ENCODE data around the gene NR1D1. TPM values are rescaled to one million over a fixed set of nuclear protein-coding genes. Genes with fewer than 3 reads are reported as not detected.

The NR1D1 gene
- total and polyA plus RNA-seq, 2 of the 8 experiments (the other 6 are each of a cell fraction or from before 2014, with no cell fraction given), result 1.5 to 4.6 TPM

DNA sequence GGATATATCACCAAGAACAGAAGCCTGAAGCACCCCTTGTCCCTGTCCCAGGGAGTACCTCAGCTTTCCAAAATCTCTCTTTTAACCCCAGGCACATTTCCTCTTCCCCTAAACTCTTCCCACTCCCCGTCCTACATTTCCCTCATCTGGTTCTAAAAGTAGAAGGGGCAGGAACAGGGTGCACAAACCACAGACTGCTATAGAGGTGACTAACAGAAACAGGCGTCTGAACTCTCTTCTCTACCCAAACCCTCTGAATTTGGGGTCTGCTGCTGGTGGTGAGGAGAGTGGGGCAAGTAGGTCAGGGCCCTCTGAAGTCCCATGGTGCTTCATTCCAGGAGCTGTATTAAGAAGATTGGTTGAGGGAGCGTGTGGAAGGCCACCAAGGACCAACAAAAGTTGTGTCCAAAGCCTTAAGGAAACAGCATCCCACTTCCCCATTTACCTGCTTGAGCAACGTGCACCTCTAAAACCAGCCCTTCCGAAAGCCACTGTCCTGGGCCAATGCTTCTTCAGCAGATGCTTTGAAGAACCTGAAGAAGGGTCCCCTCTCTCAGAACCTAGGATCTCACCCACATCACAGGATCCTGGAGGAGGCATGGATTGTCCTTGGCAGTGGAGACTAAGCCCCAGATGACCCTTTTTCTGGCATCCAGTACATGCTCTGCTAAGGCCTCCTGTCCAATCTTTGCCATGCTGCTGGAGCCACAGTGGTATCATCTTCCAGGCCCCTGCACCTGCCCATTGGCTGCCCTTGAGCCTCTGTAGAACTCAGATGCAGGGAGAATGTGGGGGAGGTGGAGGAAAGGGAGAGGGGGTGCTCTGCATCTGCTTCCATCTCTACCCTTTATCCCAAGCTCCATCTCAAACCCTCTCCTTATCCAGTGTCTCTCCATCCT, 5.7 kb upstream of the NR1D1 start:
- Histone ChIP-seq H3K23me2 (ENCODE audit: low read depth, low read length) (no peaks in the 10 kb centered on the region), H4K5ac (ENCODE audit: insufficient read length, low read depth, low read length) (no peak overlapping the region), H3K27me3 (replicated peaks in 1 of 4; ENCODE audit: control insufficient read depth in 3 of 4, extremely low read depth in 1 of 4, insufficient read depth in 3 of 4, low read length in 3 of 4) (peaks cover 0 to 26% (median 20%) of the 10 kb centered on the region in 4 experiments; a peak in 6 of 7 replicates), H4K8ac (ENCODE audit: extremely low read depth, insufficient read depth, low read length) (no peak overlapping the region), H2AFZ (ENCODE audit: low read length) (0 out of 2 replicates have a peak overlapping the region, but pooled peaks have one; percentile 82), H3K23ac (ENCODE audit: insufficient read length) (no peak overlapping the region), H3K79me2 (ENCODE audit: control insufficient read depth in 1 of 2, insufficient read depth in 2 of 2, low read length in 2 of 2) (no peaks in the 10 kb centered on the region), H2BK120ac (replicated peaks; ENCODE audit: low read depth, low read length) (no peak overlapping the region), H4K20me1 (replicated peaks in 1 of 2; ENCODE audit: control insufficient read depth in 1 of 2, insufficient read depth in 2 of 2, low read length in 2 of 2) (no peaks in the 10 kb centered on the region), H2BK12ac (ENCODE audit: low read depth, low read length) (peak overlapping the region; percentile 98; the same call in 1 of the 2 replicates), H3K4me3 (ENCODE audit: extremely low read depth in 1 of 4, insufficient read depth in 2 of 4, low read depth in 3 of 4, low read length in 4 of 4) (peak overlapping the region in 1 of 4 experiments; percentile 13; a peak in 1 of 8 replicates), H3K18ac (ENCODE audit: extremely low read depth, low read length) (peak overlapping the region; percentile 84; the same call in 1 of the 2 replicates), H2BK15ac (ENCODE audit: low read length) (peak overlapping the region; percentile 94), H3K4me1 (replicated peaks in 1 of 4; ENCODE audit: control insufficient read depth in 3 of 4, insufficient read depth in 4 of 4, low read length in 3 of 4) (peaks cover 28 to 44% (median 39%) of the 10 kb centered on the region in 4 experiments), H2BK20ac (ENCODE audit: low read length) (peak overlapping the region; percentile 28; the same call in 1 of the 2 replicates), H2BK5ac (ENCODE audit: low read depth, low read length) (peak overlapping the region; percentile 7; the same call in 1 of the 2 replicates), H3K4ac (replicated peaks; ENCODE audit: insufficient read length, low read depth, low read length) (no peak overlapping the region), H3K14ac (ENCODE audit: insufficient read length) (no peak overlapping the region), H3K79me1 (ENCODE audit: low read depth, low read length) (no peaks in the 10 kb centered on the region), H4K91ac (replicated peaks; ENCODE audit: insufficient read length, low read length) (peak overlapping the region; percentile 45), H3K9ac (replicated peaks in 1 of 4; ENCODE audit: extremely low read depth in 1 of 4, low read depth in 3 of 4, low read length in 3 of 4) (no peak overlapping the region), H3K56ac (replicated peaks; ENCODE audit: insufficient read length, low read depth, low read length) (no peak overlapping the region), H3K4me2 (ENCODE audit: insufficient read depth in 1 of 2, low read depth in 2 of 2, low read length in 2 of 2) (peak overlapping the region in 1 of 2 experiments; percentile 50; a peak in 2 of 4 replicates), H3K36me3 (ENCODE audit: control insufficient read depth in 2 of 4, insufficient read depth in 4 of 4, low read length in 3 of 4) (no peaks in the 10 kb centered on the region), H2AK5ac (ENCODE audit: low read depth, low read length) (peak overlapping the region; percentile 45), H3K27ac (ENCODE audit: low read depth, low read length) (no peak overlapping the region), H3K9me3 (ENCODE audit: insufficient read depth in 2 of 2, low read depth in 1 of 2, low read length in 1 of 2) (no peaks in the 10 kb centered on the region)
- ChIA-PET POLR2A (ENCODE audit: partially characterized antibody) (interaction anchor here (0.7 to 20.8 kb wide), 16 partner anchors 8 to 1183 kb away, joined by 3 to 399 read pairs (median 4); partner anchors contain the start of genes CASC3, MED24 and MSL1), CTCF (ENCODE audit: partially characterized antibody) (interaction anchor here (0.7 to 3.8 kb wide), 15 partner anchors 8 to 239 kb away, joined by 3 to 22 read pairs (median 4); no protein-coding TSS in a partner anchor)
- WGBS, 2 experiments (ENCODE audit: extremely low coverage in 1 of 2, insufficient coverage in 1 of 2, insufficient read length in 1 of 2, insufficient replicate concordance in 2 of 2, low coverage in 1 of 2, low lambda C conversion rate in 2 of 2, missing lambda C conversion rate in 1 of 2), result 82 to 100% methylated on average over 1 to 5 of the region's 5 CpGs
- DNase-seq (ENCODE audit: low read depth in 1 of 2, low spot score in 2 of 2) (no peak), FAIRE-seq (no peak)
- TF ChIP-seq SUZ12 (IDR thresholded peaks at IDR 0.05; ENCODE audit: low read length), result no peak
- TF ChIP-seq FOSL1 (IDR thresholded peaks at IDR 0.05; ENCODE audit: insufficient read depth, low read depth, low read length), result no peak
- TF ChIP-seq, protein P1, sequence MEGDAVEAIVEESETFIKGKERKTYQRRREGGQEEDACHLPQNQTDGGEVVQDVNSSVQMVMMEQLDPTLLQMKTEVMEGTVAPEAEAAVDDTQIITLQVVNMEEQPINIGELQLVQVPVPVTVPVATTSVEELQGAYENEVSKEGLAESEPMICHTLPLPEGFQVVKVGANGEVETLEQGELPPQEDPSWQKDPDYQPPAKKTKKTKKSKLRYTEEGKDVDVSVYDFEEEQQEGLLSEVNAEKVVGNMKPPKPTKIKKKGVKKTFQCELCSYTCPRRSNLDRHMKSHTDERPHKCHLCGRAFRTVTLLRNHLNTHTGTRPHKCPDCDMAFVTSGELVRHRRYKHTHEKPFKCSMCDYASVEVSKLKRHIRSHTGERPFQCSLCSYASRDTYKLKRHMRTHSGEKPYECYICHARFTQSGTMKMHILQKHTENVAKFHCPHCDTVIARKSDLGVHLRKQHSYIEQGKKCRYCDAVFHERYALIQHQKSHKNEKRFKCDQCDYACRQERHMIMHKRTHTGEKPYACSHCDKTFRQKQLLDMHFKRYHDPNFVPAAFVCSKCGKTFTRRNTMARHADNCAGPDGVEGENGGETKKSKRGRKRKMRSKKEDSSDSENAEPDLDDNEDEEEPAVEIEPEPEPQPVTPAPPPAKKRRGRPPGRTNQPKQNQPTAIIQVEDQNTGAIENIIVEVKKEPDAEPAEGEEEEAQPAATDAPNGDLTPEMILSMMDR (IDR thresholded peaks at IDR 0.05; ENCODE audit: control extremely low read depth in 1 of 3, insufficient read depth in 1 of 3, low read depth in 1 of 3, low read length in 3 of 3), result no peak
- no peak for TF ChIP-seq POU5F1 (IDR thresholded peaks at IDR 0.05; ENCODE audit: low read depth, low read length)
- TF ChIP-seq POLR2A (IDR thresholded peaks at IDR 0.05; ENCODE audit: control extremely low read depth in 1 of 2, low read depth in 2 of 2, low read length in 2 of 2), result no peak
- TF ChIP-seq CHD2 (IDR thresholded peaks at IDR 0.05; ENCODE audit: low read length), result no peak
- no peak for TF ChIP-seq HDAC2 (IDR thresholded peaks at IDR 0.05; ENCODE audit: borderline replicate concordance in 1 of 2, low read depth in 2 of 2, low read length in 2 of 2)
- no peak for TF ChIP-seq NANOG (IDR thresholded peaks at IDR 0.05; ENCODE audit: insufficient read depth, low read depth, low read length, poor library complexity, severe bottlenecking)

Measured in H1 (cell line).